Heart left ventricle (tissue), 16 donors: Measurements from ENCODE around the gene HYLS1. TPM values are rescaled to one million over a fixed set of nuclear protein-coding genes. Genes with fewer than 3 reads are reported as not detected.

ENCODE experiments used
- ATAC-seq, 4 donors: fragments of 200-7000 bp; cut with Tn5 transposase; one replicate each; pipeline ENCODE4 v1.9.1; 2020 to 2022; ENCODE audit warnings: moderate library complexity in 4 of 4, mild to moderate bottlenecking in 3 of 4, moderate number of reproducible peaks in 1 of 4
- DNase-seq, 5 donors: peaks; one replicate each; pipeline ENCODE4 v3.0.0-alpha.2; 2020
- H3K27ac ChIP-seq, 12 donors: fragments of 200-600 bp; sonication (generic) in 4 of 12; one replicate each; pipeline versions ENCODE4 v1.5.0 to v1.8.0; 2016 to 2022; ENCODE audit warnings: mild to moderate bottlenecking in 2 of 12
- H3K27me3 ChIP-seq, 9 donors: fragments of 200-600 bp; sonication (generic) in 2 of 9; one replicate each; pipeline versions ENCODE4 v1.5.1 to v1.8.0; 2016 to 2022; ENCODE audit warnings: mild to moderate bottlenecking in 3 of 9
- H3K36me3 ChIP-seq, 9 donors: fragments of 200-600 bp; sonication (generic) in 2 of 9; one replicate each; pipeline versions ENCODE4 v1.5.0 to v1.8.0; 2018 to 2022; ENCODE audit warnings: mild to moderate bottlenecking in 2 of 9
- H3K4me1 ChIP-seq, 12 donors: fragments of 200-600 bp; sonication (generic) in 4 of 12; one replicate each; pipeline versions ENCODE4 v1.5.0 to v1.8.0; 2016 to 2022; ENCODE audit warnings: mild to moderate bottlenecking in 3 of 12
- H3K4me3 ChIP-seq, 12 donors: fragments of 200-600 bp; sonication (generic) in 4 of 12; one replicate each; pipeline versions ENCODE4 v1.5.0 to v1.8.0; 2017 to 2022; ENCODE audit warnings: mild to moderate bottlenecking in 9 of 12, moderate library complexity in 4 of 12
- H3K9me3 ChIP-seq, 12 donors: fragments of 200-600 bp; sonication (generic) in 4 of 12; one replicate each; pipeline versions ENCODE4 v1.5.0 to v1.8.0; 2016 to 2022; ENCODE audit warnings: mild to moderate bottlenecking in 1 of 12
- CTCF ChIP-seq, 12 donors: fragments of 200-600 bp; sonication (generic) in 4 of 12; IDR thresholded peaks; one replicate each; pipeline versions ENCODE4 v1.5.0 to v1.8.0; 2018 to 2022; ENCODE audit warnings: antibody characterized with exemption in 12 of 12, mild to moderate bottlenecking in 5 of 12
- POLR2A ChIP-seq, 2 donors: fragments of 450-650 bp; IDR thresholded peaks; one replicate each; pipeline ENCODE4 v1.6.1; 2017; ENCODE audit warnings: antibody characterized with exemption in 2 of 2, mild to moderate bottlenecking in 2 of 2, moderate library complexity in 2 of 2
- WGBS, 4 donors: extraction: QIAGEN DNeasy Blood & Tissue Kit in 2 of 4; methylation state at CpG; one replicate each; pipeline versions ENCODE4 v1.1.5 to v1.1.7; 2013 to 2018; 5-methylcytosine and 5-hydroxymethylcytosine counted together
- intact Hi-C, 10 donors: fragments of 100-400 bp; cut with DNase I; formaldehyde crosslinking; loops; one replicate each; pipeline versions ENCODE4 v1.11.1 to v1.14.2; 2022
- polyA plus RNA-seq, 2 donors: library from polyadenylated mRNA; stranded (reverse); fragments of 200-250 nt; gene quantifications; one replicate each; pipeline ENCODE4 v1.2.3, GENCODE V29; 2013
- total RNA-seq, 9 donors: library from RNA; depleted of rRNA in 2 of 9; stranded (reverse); fragments of >200 nt in 2 of 9; fragmentation: NEBNext Ultra II Directional in 3 of 9; extraction: Animal tissue kit (Norgen Biotek cat#: 25700) in 3 of 9; gene quantifications; one replicate each; pipeline versions ENCODE4 v1.1.0 to v1.2.4, GENCODE V29; 2016 to 2023
- donor health status: ischemic (EF 13 %, LVEDD 7.1; RV severe dilation, severe dysfunction).
- donor health status: healthy with polysubstance abuse.
- donor health status: DM: no; HTN: yes; CAD: no.
- donor health status: DM: no; HTN: no; CAD: no.
- donor health status: ischemic (EF 25% LVEDD 6.9; RV normal size, moderate dysfunction).
- donor health status: ischemic (EF 25% LVEDD 5.7; RV mildly dilated, moderate dysfunction).
- donor health status: healthy.
- donor health status: DM: yes; HTN: yes; CAD: no.
- donor health status: ischemic (EF 35%, LVEDD 5.7; RV mildly dilated, moderate dysfunction).
- donor health status: nonischemic (EF 11% LVEDD 7.7; RV severe dilation, severe dysfunction).
- donor health status: DM: yes; HTN: yes; CAD: no.
- donor health status: PGD.
- donor health status: ischemic (EF 29% LVEDD 5.4; RV normal size, mild dysfunction).
- donor health status: nonischemic (EF 23%, LVEDD 6.1; RV moderate dilation, normal function).

Gene HYLS1
- total and polyA plus RNA-seq, 11 donors: 3.0 to 6.9 (median 4.3) TPM

- intact Hi-C loops: no loop called here
- Histone ChIP-seq H3K4me3 (no peak overlapping the region), H3K27me3 (no peaks in the 10 kb centered on the region), H3K27ac (no peak overlapping the region), H3K9me3 (no peaks in the 10 kb centered on the region), H3K36me3 (no peaks in the 10 kb centered on the region), H3K4me1 (no peaks in the 10 kb centered on the region)
- no peak for DNase-seq
- ATAC-seq: no peak
- WGBS, 4 donors: 69 to 78% (median 74%) methylated on average over 2 of the region's 2 CpGs
- no peak for TF ChIP-seq CTCF (IDR thresholded peaks at IDR 0.05)
- TF ChIP-seq POLR2A (IDR thresholded peaks at IDR 0.05): no peak
These were observed 17.9 kb upstream of the HYLS1 start for GRCh38 chr11:125869521-125869920.

GRCh38 chr11:125871391-125872137, 15.9 kb upstream of the HYLS1 start:
- TF ChIP-seq POLR2A (IDR thresholded peaks at IDR 0.05): no peak
- peak in 10 of 12 donors; percentile 7 to 48 (median 30) for TF ChIP-seq CTCF (IDR thresholded peaks at IDR 0.05)
- Histone ChIP-seq H3K27ac (no peak overlapping the region), H3K4me1 (no peaks in the 10 kb centered on the region), H3K27me3 (no peaks in the 10 kb centered on the region), H3K9me3 (no peaks in the 10 kb centered on the region), H3K4me3 (no peak overlapping the region), H3K36me3 (no peaks in the 10 kb centered on the region)
- DNase-seq (peak in 1 of 5 donors; percentile 29), ATAC-seq (no peak)
- intact Hi-C loops: loop anchor here in 8 of 10 donors (5.0 to 10.0 kb wide), 6 partner anchors 244 to 917 kb away; partner anchors contain the start of genes CHEK1 (in 4 of the 8), CCDC15 (in 1 of the 8) and EI24 (in 1 of the 8)
- WGBS, 4 donors: 69 to 81% (median 77%) methylated on average over 10 of the region's 10 CpGs

- ATAC-seq: no peak
- intact Hi-C loops: loop anchor here in 8 of 10 donors (5.0 to 10.0 kb wide), 6 partner anchors 245 to 917 kb away; partner anchors contain the start of genes CHEK1 (in 4 of the 8), CCDC15 (in 1 of the 8) and EI24 (in 1 of the 8)
- TF ChIP-seq POLR2A (IDR thresholded peaks at IDR 0.05) (no peak), CTCF (IDR thresholded peaks at IDR 0.05) (no peak)
These were observed 15.4 kb upstream of the HYLS1 start for GRCh38 chr11:125872138-125872491.

GRCh38 chr11:125873881-125874555, 13.4 kb upstream of the HYLS1 start:
- H3K27me3 ChIP-seq: no peaks in the 10 kb centered on the region
- no peaks in the 10 kb centered on the region for H3K9me3 ChIP-seq
- H3K4me3 ChIP-seq: peak overlapping the region in 8 of 12 donors; percentile 12 to 38 (median 28)
- no peak overlapping the region for H3K27ac ChIP-seq
- intact Hi-C loops: loop anchor here in 8 of 10 donors (5.0 to 10.0 kb wide), 6 partner anchors 247 to 919 kb away; partner anchors contain the start of genes CHEK1 (in 4 of the 8), CCDC15 (in 1 of the 8) and EI24 (in 1 of the 8)
- ATAC-seq (peak in 3 of 4 donors; percentile 20 to 34 (median 30)), DNase-seq (no peak)
- no peaks in the 10 kb centered on the region for H3K36me3 ChIP-seq
- TF ChIP-seq POLR2A (IDR thresholded peaks at IDR 0.05): no peak
- no peak for TF ChIP-seq CTCF (IDR thresholded peaks at IDR 0.05)
- no peaks in the 10 kb centered on the region for H3K4me1 ChIP-seq
- WGBS, 4 donors: 69 to 74% (median 71%) methylated on average over 20 of the region's 20 CpGs

More at GRCh38 chr11:125872138-125872491, 15.4 kb upstream of the HYLS1 start:
- no peak overlapping the region for H3K27ac ChIP-seq
- H3K36me3 ChIP-seq: no peaks in the 10 kb centered on the region
- H3K4me1 ChIP-seq: no peaks in the 10 kb centered on the region
- H3K4me3 ChIP-seq: no peak overlapping the region
- H3K27me3 ChIP-seq: no peaks in the 10 kb centered on the region
- no peaks in the 10 kb centered on the region for H3K9me3 ChIP-seq
- no peak for DNase-seq
